ENCODE results near the gene HSP90AB1. TPM values are rescaled to one million over a fixed set of nuclear protein-coding genes. Genes with fewer than 3 reads are reported as not detected.

Gene HSP90AB1
- total RNA-seq, 2 experiments from 2014 or later: 2,366 to 2,390 TPM

DNA sequence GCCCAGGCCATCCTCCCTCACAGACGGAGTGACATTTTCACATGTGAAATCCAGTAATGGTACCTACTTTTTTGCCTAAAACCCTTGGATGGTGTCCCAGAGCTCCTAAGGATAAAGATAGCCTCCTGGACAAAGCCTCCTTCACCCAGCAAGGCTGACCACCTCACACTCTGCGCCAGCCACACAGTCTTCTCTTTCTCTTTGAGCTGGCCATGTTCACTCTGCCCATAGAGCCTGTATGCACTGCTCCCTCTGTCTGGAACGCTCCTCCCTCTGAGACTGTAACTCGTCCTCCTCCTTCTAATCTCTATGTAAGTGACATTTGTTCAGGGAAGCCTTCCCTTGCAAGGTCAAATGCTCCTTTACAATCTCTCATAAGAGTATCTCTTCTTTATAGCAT, 38.0 kb downstream of the HSP90AB1 start:
- POLR2A ChIA-PET: no interaction called here
- CTCF ChIA-PET: interaction anchor here (2.6 kb wide), 1 partner anchor 21 kb away, joined by 8 read pairs; no protein-coding TSS in a partner anchor

DNA sequence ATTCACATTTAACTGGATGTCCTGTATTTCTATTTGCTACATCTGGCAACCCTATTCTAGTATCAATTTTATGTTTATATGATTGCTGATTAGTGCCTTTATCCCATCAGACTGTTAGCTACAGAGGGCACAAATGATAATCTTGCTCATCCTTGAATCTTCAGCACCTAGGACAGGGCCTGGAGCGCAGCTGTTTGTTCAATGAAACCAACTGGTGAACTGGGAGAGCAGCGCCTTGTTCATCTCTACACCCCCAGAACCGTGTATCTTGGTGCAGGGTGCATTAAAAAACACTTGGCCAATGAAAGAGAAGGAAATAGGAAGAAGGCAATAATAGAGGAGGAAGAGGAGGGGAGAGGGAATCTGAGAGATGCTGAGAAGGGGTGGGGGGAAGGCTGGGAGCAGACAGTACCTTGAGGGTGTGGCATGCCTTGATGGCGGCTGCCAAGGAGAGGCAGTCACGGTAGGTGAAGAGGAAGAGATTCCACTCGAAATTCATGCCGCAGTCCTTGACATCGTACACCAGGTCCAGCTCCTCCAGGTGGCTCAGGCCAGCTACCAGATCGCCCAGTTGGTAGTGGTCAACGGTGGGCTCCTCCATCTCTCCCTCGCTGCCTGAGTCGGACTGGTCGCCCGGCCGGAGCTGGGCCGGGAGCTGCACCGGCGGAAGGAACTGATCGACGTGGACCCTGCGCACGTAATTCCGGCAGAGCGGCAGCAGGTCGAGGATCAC, 38.8 kb downstream of the HSP90AB1 start:
- ChIA-PET POLR2A (no interaction called here), CTCF (interaction anchor here (2.6 kb wide), 1 partner anchor 20 kb away, joined by 8 read pairs; no protein-coding TSS in a partner anchor)

DNA sequence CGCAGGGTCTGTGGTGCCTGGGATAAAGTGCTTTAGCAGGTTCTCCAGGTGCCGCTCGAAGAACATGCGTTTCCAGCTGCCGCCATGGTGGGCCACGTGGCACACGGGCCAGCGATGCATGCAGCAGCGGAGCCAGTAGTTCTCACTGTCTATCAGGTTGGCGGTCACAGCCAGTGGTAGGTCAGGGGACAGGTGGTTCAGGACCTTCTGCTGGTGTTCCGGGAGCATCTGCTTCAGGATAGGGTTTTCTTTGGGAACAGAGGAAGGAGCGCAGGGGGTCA, 39.3 kb downstream of the HSP90AB1 start:
- POLR2A ChIA-PET: no interaction called here
- CTCF ChIA-PET: interaction anchor here (2.6 kb wide), 1 partner anchor 19 kb away, joined by 8 read pairs; no protein-coding TSS in a partner anchor

DNA sequence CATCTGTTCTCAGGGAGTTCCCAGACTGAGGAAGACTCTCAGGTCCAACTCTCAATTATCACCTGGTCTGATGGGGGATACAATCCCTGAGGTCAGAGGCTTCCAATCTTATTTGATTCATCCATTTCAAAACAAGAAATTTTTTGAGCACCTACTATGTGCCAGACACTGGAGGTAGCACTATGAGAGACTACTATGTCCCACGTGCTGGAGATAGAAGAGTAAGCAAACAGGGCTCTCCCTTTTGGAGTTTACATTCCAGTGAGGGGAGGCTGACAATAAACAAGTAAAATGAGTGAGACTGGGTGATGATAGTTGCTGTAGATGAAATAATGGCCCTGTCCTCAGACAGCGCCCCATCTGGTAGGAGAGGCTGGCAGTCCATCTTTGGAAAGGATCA, 39.8 kb downstream of the HSP90AB1 start:
- CTCF ChIA-PET: no interaction called here
- POLR2A ChIA-PET: no interaction called here

DNA sequence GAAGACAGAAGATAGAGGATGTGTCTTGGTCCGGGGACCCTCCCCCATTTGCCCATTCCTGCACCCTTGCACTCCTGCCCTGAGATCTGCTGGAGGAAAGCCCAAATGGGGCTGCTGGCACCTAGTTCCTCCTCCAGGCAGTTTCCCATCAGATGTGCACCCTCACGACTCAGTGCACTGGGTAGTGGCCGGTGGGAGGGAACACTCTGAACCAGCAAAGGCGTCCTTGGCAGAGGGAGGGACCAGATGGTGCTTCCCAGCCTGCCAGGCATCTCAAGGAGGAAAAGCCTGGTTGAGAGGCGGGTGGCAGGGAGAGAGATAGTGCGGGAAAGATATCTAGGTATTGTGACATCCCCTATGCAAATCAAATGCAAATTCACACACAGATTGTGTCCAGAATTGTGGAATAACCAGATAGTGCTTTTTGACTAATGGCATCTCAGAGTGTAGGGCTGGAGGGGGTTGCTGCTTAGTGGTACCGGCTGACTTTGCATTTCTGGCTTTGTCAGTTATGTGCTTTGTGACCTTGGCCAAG, 42.9 kb downstream of the HSP90AB1 start:
- CTCF ChIA-PET: interaction anchor here (1.9 kb wide), 1 partner anchor 22 kb away, joined by 4 read pairs; no protein-coding TSS in a partner anchor
- POLR2A ChIA-PET: no interaction called here

DNA sequence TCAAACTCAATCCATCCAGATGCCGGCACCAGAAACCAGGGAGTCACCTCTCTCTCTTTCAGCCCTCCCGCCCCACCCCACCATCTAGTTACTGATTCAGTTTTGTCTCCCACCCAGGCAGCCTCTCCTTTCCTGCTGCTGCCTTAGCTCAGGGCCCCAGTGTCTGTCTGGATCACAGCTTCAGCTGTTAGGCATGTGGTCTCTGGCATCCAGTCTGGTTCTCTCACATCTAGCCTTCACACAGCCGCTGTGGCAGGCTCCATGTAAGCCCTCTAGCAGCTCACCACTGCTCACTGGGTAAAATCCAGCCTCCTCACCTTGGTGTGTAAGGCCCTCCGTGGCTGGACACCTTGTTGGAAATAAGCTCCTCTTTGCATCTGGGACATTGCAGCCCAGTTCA, 44.9 kb downstream of the HSP90AB1 start:
- POLR2A ChIA-PET: interaction anchor here (0.5 kb wide), 1 partner anchor 23 kb away, joined by 7 read pairs; no protein-coding TSS in a partner anchor

DNA sequence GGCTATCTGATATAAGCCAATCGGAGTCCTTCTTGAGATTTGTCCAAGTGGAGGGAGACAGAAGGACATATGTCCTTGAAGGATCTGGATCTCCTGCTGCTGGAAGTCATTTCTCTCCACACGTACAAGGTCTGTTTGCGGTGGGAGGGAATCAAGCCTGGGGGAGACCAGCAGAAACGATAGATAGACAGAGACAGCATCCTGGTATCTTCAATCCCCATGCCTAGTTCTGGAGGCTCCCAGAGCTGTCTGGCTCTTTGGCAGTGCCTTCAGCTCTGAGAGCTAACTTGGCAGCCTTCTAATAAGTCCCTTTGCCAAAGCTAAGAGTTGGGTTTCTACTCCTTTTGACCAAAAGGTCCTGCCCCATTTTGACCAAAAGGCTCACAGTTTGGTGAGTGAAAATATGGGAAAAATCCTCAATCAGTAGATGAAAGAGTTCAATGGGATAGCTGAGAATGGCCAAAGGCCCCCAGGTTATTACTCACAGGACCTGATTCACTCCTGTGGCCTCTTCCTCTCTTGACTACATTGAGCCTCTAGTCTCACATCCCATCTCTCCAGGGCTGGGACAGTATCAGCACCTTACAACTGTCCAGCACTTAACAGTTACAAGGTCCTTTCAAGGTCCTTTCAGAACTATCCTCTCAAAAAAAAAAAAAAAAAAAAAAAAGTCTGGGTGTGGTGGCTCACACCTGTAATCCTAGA, 45.9 kb downstream of the HSP90AB1 start:
- ChIA-PET POLR2A (no interaction called here), CTCF (interaction anchor here (0.7 to 1.6 kb wide), 5 partner anchors 16 to 814 kb away, joined by 3 to 5 read pairs (median 4); no protein-coding TSS in a partner anchor)

More for the DNA sequence above, 44.9 kb downstream of the HSP90AB1 start:
- CTCF ChIA-PET: interaction anchor here (0.9 to 1.3 kb wide), 3 partner anchors 24 to 119 kb away, joined by 4 read pairs; no protein-coding TSS in a partner anchor

DNA sequence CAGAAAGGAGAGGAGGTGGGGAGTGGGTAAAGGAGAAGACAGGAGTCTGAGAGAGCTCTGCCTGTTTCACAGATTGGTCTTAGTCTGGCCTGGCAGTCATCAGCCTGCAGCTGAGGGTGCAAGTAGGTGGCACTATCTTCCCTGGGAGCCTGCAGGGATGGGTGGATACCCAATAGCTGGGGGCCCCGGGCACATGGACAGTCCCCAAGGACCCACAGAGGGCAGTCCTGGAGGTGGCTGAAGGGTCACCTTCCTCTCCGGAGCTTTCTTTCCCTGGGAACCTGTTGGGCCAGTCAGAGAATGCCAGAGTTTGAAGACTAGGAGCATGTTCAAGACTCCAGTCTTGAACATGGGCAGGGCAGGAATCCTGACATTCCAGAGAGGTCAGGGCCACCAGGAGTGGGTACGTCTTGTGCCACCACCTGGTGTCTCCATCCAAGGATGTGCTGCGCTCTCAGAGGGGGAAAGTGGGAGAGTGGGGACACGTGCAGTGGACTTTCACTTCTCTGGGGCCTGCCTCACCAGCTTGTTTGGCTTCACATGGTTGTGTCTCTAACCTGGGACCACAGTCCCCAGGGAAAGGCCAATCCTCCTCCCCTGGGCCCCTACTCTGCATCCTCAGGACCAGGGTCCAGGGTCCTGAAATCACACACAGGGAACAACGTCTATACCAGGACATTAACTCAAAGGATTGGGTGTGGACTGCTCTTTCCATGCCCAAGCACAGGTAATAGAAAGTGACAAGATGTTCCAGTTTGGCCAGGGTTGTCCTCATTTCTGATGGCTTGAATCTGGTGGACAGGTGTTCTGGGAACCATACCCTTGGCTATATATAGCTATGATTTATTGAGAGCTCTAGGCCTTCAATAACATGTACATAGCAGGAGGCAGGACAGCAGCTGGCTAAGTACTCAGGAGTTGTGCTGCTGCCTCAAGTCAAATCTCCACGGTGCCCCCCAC, 48.2 kb downstream of the HSP90AB1 start:
- POLR2A ChIA-PET: interaction anchor here (0.7 kb wide), 1 partner anchor 170 kb away, joined by 9 read pairs; no protein-coding TSS in a partner anchor

DNA sequence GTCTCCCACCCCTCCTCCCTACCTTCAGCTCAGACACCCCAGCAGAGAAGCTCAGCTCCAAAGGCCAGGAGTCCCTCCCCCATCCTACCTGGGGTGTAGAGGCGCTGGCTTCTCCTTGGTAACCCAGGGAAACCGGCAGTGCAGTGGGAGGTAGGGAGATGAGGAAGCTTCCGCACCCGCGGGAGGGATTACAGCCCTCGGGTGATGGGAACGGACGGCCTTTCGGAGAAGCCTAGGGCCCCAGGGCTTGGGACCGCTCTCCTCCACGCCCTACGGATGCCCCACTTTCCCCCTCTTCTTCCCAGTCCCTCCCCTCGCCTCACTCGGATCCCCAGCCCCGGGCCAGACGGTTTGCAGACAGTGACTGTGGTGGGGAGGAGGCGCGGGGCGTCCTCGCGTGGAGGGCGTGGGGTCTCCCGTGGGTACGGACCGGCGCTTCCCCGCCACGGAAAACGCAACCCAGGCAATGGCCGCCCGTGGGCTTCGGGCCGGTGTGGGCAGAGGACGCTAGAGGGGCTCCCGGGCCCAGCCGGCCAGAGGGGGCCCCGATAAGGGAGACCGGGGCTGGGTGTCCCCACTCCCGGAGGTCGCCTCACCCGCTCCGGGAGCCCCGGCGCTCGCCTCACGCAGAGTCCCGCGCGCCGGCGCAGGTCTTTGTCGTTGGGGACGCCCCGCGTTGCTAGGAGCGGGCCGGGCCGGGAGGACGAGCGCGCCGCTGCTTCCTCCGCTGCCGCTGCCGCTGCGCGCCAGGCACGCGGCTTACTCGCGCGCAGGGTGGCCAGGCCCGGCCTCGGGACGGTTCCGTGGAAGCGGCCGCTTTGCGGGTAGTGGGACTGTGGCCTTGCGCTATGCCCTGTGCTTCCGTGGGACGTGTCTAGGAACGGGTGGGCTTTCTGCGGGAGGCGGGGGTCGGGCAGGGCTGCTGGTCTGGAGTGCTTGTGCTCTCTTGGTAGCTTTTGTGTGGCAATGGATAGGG, 50.5 kb downstream of the HSP90AB1 start:
- ChIA-PET CTCF (interaction anchor here (0.6 to 2.6 kb wide), 5 partner anchors 12 to 74 kb away, joined by 3 to 8 read pairs (median 4); partner anchors contain the start of gene AARS2), POLR2A (interaction anchor here (1.5 kb wide), 1 partner anchor 12 kb away, joined by 4 read pairs; no protein-coding TSS in a partner anchor)

More for the DNA sequence above, 48.2 kb downstream of the HSP90AB1 start:
- CTCF ChIA-PET: interaction anchor here (0.9 to 2.0 kb wide), 4 partner anchors 8 to 27 kb away, joined by 3 to 8 read pairs (median 5); partner anchors contain the start of gene AARS2

DNA sequence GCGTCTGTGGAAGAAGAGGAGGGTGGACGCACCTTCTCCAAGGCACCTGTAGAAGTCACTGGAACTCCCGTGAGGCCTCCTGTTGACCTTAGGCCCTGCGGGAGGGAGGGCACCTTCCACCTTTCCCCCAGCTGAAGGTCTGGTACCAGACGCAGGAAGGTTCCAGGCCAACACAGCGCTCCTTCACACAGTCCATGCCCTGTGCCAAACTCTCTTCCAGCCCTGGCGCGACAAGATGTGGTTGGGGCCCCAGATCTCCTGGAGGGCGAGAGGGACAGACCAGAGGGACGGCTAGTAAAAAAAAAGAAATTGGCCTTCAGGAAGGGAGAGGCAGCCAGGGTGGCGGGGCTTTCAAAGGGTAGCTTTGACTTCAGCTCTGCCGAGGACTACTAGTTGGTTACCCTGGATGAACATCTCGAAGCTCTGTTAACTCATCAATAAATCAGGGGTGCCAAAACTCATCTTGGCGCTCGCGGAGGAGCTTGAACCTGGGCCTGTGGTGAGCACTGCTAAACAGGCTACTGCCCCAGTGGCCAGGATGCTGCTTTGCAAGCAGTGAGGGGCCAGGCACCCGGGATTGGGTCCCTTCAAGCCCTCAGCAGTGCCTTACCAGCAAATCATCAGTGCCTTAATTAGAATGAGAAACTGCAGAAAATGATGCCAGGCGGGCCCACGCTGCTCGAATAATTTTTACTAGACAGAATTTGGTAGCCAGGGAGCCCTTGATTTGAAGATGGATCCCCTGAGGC, 51.3 kb downstream of the HSP90AB1 start:
- POLR2A ChIA-PET: interaction anchor here (1.5 kb wide), 1 partner anchor 11 kb away, joined by 4 read pairs; no protein-coding TSS in a partner anchor
- CTCF ChIA-PET: interaction anchor here (0.6 to 2.6 kb wide), 4 partner anchors 11 to 73 kb away, joined by 3 to 8 read pairs (median 4); partner anchors contain the start of gene AARS2

DNA sequence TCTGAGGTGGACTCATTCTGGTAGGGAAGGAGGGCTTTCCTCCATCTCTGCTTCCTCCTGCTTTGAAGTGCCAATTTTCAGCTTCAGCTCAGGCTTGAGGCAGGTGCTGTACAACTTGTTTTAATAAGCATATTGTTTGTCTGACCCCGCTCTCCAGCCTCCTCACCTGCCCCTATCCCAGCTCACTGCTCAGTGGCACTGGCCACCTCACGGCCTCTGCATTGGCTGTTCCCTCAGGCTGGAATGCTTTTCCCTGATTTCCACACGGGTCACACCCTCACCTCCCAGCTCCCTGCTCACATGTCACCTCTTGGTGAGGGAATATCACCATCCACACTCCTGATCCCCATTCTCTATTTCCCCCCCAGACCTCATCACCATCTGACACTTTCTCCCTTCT, 52.0 kb downstream of the HSP90AB1 start:
- ChIA-PET POLR2A (interaction anchor here (0.6 to 1.5 kb wide), 2 partner anchors 11 to 40 kb away, joined by 3 to 4 read pairs; no protein-coding TSS in a partner anchor), CTCF (interaction anchor here (0.7 to 2.6 kb wide), 2 partner anchors 11 to 295 kb away, joined by 3 to 8 read pairs; no protein-coding TSS in a partner anchor)

DNA sequence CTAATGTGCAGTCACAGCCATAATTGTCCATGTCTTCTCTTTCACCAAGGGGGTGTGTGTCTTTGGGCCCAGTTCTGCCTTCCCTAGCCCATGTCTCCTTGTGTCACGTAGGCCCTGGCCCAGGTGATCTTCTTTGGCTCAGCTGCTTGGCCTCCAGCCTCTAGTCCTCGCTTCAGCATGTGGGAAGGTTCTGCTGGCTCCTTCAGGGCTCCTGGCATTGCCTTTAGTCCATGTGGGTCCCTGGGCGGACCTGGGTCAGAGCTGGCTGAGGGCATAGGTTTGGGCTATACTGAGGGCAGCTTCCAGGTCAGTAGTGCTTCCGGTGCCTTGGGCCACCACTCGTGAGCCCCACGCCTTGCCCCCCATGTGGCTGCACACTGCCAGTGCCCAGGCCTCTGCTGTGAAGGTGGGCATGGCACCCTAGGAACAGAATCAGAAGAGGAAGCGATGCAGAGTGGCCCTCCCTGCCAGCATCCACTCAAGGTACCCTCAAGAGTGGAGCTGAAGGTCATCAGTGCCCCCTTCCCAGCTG, 53.5 kb downstream of the HSP90AB1 start:
- ChIA-PET POLR2A (no interaction called here), CTCF (interaction anchor here (2.4 kb wide), 1 partner anchor 32 kb away, joined by 12 read pairs; no protein-coding TSS in a partner anchor)

DNA sequence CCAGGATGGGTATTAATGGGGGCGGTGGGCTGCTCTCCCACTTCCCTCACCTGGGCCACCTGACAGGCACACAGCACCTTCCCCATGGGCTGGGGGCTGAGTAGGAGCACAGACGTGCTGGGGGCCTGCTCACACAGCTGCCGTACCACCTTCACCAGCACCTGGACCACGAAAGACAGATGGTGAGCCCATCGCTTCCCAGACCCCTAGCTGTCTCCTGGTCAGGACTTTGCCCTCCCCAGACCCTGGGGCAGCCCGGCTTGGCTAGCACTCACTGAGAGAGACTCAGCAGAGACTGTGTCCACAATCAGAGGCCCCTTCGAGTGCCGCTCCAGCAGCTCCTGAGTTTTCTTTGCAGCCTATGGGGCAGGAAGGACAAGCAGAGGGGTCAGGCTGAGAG, 54.2 kb downstream of the HSP90AB1 start:
- POLR2A ChIA-PET: no interaction called here
- CTCF ChIA-PET: interaction anchor here (2.4 kb wide), 1 partner anchor 33 kb away, joined by 12 read pairs; no protein-coding TSS in a partner anchor

DNA sequence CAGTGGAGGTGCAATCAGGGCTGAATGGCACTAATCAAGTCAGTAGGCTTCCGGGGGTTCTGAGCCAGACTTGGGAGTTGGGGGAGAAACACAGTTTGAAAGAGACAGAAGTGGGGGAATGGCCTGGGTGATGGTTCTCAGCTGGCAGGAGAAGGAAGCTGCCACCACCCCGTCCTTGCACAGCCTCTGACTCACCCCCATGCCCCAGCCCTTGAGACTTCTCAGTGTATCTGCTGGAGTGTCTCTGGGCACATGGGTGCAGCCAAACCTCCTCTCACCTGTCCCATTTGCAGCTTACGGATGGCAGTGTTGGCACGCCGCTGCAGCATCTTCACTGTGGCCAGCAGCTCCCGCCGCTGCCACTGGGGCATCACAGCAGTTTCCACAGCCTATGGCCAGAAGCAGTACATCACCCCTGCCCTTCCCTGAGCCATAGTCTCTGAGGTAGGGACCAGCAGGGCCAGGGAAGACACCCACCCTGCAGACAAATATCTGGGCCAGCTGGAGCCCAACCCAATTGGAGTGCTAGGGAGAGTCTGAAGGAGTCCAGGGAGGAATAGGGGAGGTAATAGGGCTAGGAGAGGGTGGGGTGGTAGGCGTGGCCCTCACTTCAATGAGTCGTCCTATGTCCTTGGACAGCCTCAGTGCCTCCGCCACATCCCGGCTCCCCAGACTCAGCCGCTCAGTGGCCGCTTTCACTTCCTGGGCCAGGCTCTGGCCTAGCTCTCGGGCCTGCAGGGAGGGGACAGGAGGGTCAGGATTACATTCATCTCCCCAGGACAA, 55.1 kb downstream of the HSP90AB1 start:
- POLR2A ChIA-PET: no interaction called here

DNA sequence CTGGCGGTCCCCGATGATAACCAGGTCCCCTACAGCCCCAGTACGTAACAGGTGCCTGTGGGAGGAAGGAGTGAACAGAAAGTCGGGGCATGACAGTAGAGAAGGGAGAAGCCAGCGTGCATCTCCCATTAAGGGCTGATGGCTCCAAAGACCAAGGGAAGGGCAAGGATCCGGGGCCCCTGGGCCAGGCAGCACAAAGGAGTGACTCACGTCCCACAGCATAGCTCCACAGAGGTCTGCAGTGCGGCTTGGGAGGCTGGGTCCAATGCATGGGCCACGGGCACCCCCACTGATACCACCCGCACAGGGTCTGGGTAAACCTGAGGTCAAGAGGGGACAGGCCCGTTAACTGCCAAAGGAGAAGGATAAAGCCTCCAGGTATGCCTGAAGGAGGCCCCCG, 56.0 kb downstream of the HSP90AB1 start:
- ChIA-PET CTCF (interaction anchor here (1.3 to 4.2 kb wide), 2 partner anchors 8 to 35 kb away, joined by 3 to 18 read pairs; no protein-coding TSS in a partner anchor), POLR2A (no interaction called here)

More for the DNA sequence above, 55.1 kb downstream of the HSP90AB1 start:
- CTCF ChIA-PET: interaction anchor here (2.4 kb wide), 1 partner anchor 34 kb away, joined by 12 read pairs; no protein-coding TSS in a partner anchor
